Measurements from ENCODE around the gene USP22.

The USP22 gene

GRCh38 chr17:21046216-21046615, 3.4 kb upstream of the USP22 start:
- no peak for TF ChIP-seq SPI1 (IDR thresholded peaks at IDR 0.05; ENCODE audit: borderline replicate concordance, low read depth)
- no peak for TF ChIP-seq REST (IDR thresholded peaks at IDR 0.05; ENCODE audit: insufficient replicate concordance, low read depth)
- TF ChIP-seq CTCF (IDR thresholded peaks at IDR 0.05; ENCODE audit: insufficient read depth, low read length), result no peak
- no peak for TF ChIP-seq POLR2AphosphoS5 (IDR thresholded peaks at IDR 0.05; ENCODE audit: low read depth)
- TF ChIP-seq GABPA (IDR thresholded peaks at IDR 0.05; ENCODE audit: low read depth), result no peak
- H3K27ac ChIP-seq (replicated peaks), result no peak overlapping the region
- DNase-seq (ENCODE audit: low read depth in 1 of 2, low spot score in 1 of 2), result no peak
- H3K27me3 ChIP-seq (ENCODE audit: insufficient read depth, poor library complexity, severe bottlenecking), result no peaks in the 10 kb centered on the region
- no peak overlapping the region for H3K4me3 ChIP-seq (replicated peaks; ENCODE audit: insufficient read depth, low read length)

- DNase-seq (ENCODE audit: low read depth in 1 of 2, low spot score in 1 of 2), result no peak
- TF ChIP-seq POLR2AphosphoS5 (IDR thresholded peaks at IDR 0.05; ENCODE audit: low read depth) (no peak), SPI1 (IDR thresholded peaks at IDR 0.05; ENCODE audit: borderline replicate concordance, low read depth) (no peak), GABPA (IDR thresholded peaks at IDR 0.05; ENCODE audit: low read depth) (no peak), REST (IDR thresholded peaks at IDR 0.05; ENCODE audit: insufficient replicate concordance, low read depth) (no peak), CTCF (IDR thresholded peaks at IDR 0.05; ENCODE audit: insufficient read depth, low read length) (no peak)
- no peak overlapping the region for H3K4me3 ChIP-seq (replicated peaks; ENCODE audit: insufficient read depth, low read length)
- H3K27me3 ChIP-seq (ENCODE audit: insufficient read depth, poor library complexity, severe bottlenecking), result no peaks in the 10 kb centered on the region
- H3K27ac ChIP-seq (replicated peaks), result no peak overlapping the region
Observed at GRCh38 chr17:21044971-21045370, 2.2 kb upstream of the USP22 start.

- H3K4me3 ChIP-seq (replicated peaks; ENCODE audit: insufficient read depth, low read length), result peak overlapping the region; percentile 37
- peak overlapping the region; percentile 96 for H3K27ac ChIP-seq (replicated peaks)
- no peak for TF ChIP-seq SPI1 (IDR thresholded peaks at IDR 0.05; ENCODE audit: borderline replicate concordance, low read depth)
- TF ChIP-seq GABPA (IDR thresholded peaks at IDR 0.05; ENCODE audit: low read depth), result 0 out of 2 replicates have a peak, but pooled peaks have one; percentile 27
- TF ChIP-seq REST (IDR thresholded peaks at IDR 0.05; ENCODE audit: insufficient replicate concordance, low read depth), result peak; percentile 67
- TF ChIP-seq CTCF (IDR thresholded peaks at IDR 0.05; ENCODE audit: insufficient read depth, low read length), result peak; percentile 49
- peak; percentile 79 for TF ChIP-seq POLR2AphosphoS5 (IDR thresholded peaks at IDR 0.05; ENCODE audit: low read depth)
- DNase-seq (ENCODE audit: low read depth in 1 of 2, low spot score in 1 of 2), result peak; percentile 95 to 99
- H3K27me3 ChIP-seq (ENCODE audit: insufficient read depth, poor library complexity, severe bottlenecking), result no peaks in the 10 kb centered on the region
Observed at GRCh38 chr17:21043296-21044232, 753 bp upstream of the USP22 start.
